Activated T-cell treated with anti-CD3 and anti-CD28 coated beads, Interleukin-2, amount 50 U/mL, for 24 hours (primary cell): ENCODE measurements around the gene TIMD4.
"Not testable (repeated sequence)": the region's sequence is repeated elsewhere in the genome, so short reads cannot be mapped to it uniquely, and the experiment has no call there.

ENCODE experiments used
- DNase-seq: peaks from one replicate; pipeline ENCODE4 v3.0.0-alpha.2; 2020
- H3K27ac Mint-ChIP-seq: 2 replicates; pipeline ENCODE4 v1.8.0; 2020; ENCODE audit warnings: mild to moderate bottlenecking, mixed read lengths
- H3K27me3 Mint-ChIP-seq: 2 replicates; pipeline ENCODE4 v1.8.0; 2020; ENCODE audit warnings: mixed read lengths
- H3K36me3 Mint-ChIP-seq: 2 replicates; pipeline ENCODE4 v1.8.0; 2020; ENCODE audit warnings: low read depth, mixed read lengths
- H3K4me1 Mint-ChIP-seq: 2 replicates; pipeline ENCODE4 v1.8.0; 2020; ENCODE audit warnings: low read depth, mixed read lengths
- H3K4me3 Mint-ChIP-seq: 2 replicates; pipeline ENCODE4 v1.8.0; 2020; ENCODE audit warnings: mild to moderate bottlenecking, moderate library complexity, mixed read lengths
- H3K9me3 Mint-ChIP-seq: 2 replicates; pipeline ENCODE4 v1.8.0; 2020; ENCODE audit warnings: mixed read lengths

Gene TIMD4

GRCh38 chr5:156963125-156963524 is at the start of gene TIMD4:
TIMD4 (minus strand) TSS chr5:156963226; CDS start chr5:156963198, 28 bp downstream.
- H3K4me3 Mint-ChIP-seq = no peak within 1 kb of the TSS
- H3K27me3 Mint-ChIP-seq = no peaks in the 10 kb centered on the region
- no peak within 1 kb of the TSS for H3K27ac Mint-ChIP-seq
- no peak for DNase-seq
- no peaks in the 10 kb centered on the region for H3K4me1 Mint-ChIP-seq
- no peaks in the 10 kb centered on the region for H3K36me3 Mint-ChIP-seq
- H3K9me3 Mint-ChIP-seq = no peaks in the 10 kb centered on the region

- Mint-ChIP-seq H3K4me1 (peaks cover 17% of the 10 kb centered on the region), H3K4me3 (no peak overlapping the region), H3K9me3 (peaks cover 5% of the 10 kb centered on the region), H3K27ac (no peak overlapping the region), H3K36me3 (peaks cover 9% of the 10 kb centered on the region), H3K27me3 (no peaks in the 10 kb centered on the region)
- no peak for DNase-seq
Measured at GRCh38 chr5:157006262-157006661, 43.2 kb upstream of the TIMD4 start.

- peak overlapping the region; percentile 64 for H3K27ac Mint-ChIP-seq
- peaks cover 17% of the 10 kb centered on the region for H3K4me1 Mint-ChIP-seq
- no peaks in the 10 kb centered on the region for H3K27me3 Mint-ChIP-seq
- H3K4me3 Mint-ChIP-seq = no peak overlapping the region
- H3K9me3 Mint-ChIP-seq = peaks cover 11% of the 10 kb centered on the region
- no peak for DNase-seq
- peaks cover 16% of the 10 kb centered on the region for H3K36me3 Mint-ChIP-seq
Measured at GRCh38 chr5:157004893-157005551, 42.0 kb upstream of the TIMD4 start.

GRCh38 chr5:156991714-156992113 is 28.7 kb upstream of the TIMD4 start:
- Mint-ChIP-seq H3K4me1 (peaks cover 3% of the 10 kb centered on the region), H3K4me3 (no peak overlapping the region), H3K9me3 (no peaks in the 10 kb centered on the region), H3K36me3 (no peaks in the 10 kb centered on the region), H3K27ac (no peak overlapping the region), H3K27me3 (no peaks in the 10 kb centered on the region)
- DNase-seq = no peak

GRCh38 chr5:156984064-156984463 is 21.0 kb upstream of the TIMD4 start:
- DNase-seq = no peak
- no peaks in the 10 kb centered on the region for H3K9me3 Mint-ChIP-seq
- H3K27ac Mint-ChIP-seq = no peak overlapping the region
- no peak overlapping the region for H3K4me3 Mint-ChIP-seq
- H3K36me3 Mint-ChIP-seq = no peaks in the 10 kb centered on the region
- H3K4me1 Mint-ChIP-seq = peaks cover 3% of the 10 kb centered on the region
- peaks cover 3% of the 10 kb centered on the region for H3K27me3 Mint-ChIP-seq

- peaks cover 3% of the 10 kb centered on the region for H3K27me3 Mint-ChIP-seq
- no peak for DNase-seq
Measured at GRCh38 chr5:156981481-156981880, 18.5 kb upstream of the TIMD4 start.

GRCh38 chr5:156974328-156974727 is 11.3 kb upstream of the TIMD4 start:
- no peaks in the 10 kb centered on the region for H3K36me3 Mint-ChIP-seq
- H3K27me3 Mint-ChIP-seq = no peaks in the 10 kb centered on the region
- H3K4me1 Mint-ChIP-seq = peaks cover 10% of the 10 kb centered on the region
- no peak overlapping the region for H3K27ac Mint-ChIP-seq
- peaks cover 3% of the 10 kb centered on the region for H3K9me3 Mint-ChIP-seq
- no peak for DNase-seq
- no peak overlapping the region for H3K4me3 Mint-ChIP-seq

More at GRCh38 chr5:156981481-156981880, 18.5 kb upstream of the TIMD4 start:
- no peak overlapping the region for H3K4me3 Mint-ChIP-seq
- no peaks in the 10 kb centered on the region for H3K4me1 Mint-ChIP-seq
- no peaks in the 10 kb centered on the region for H3K36me3 Mint-ChIP-seq
- H3K9me3 Mint-ChIP-seq = no peaks in the 10 kb centered on the region
- no peak overlapping the region for H3K27ac Mint-ChIP-seq

GRCh38 chr5:156971848-156972525 is 9.0 kb upstream of the TIMD4 start:
- no peaks in the 10 kb centered on the region for H3K27me3 Mint-ChIP-seq
- no peak overlapping the region for H3K27ac Mint-ChIP-seq
- peaks cover 3% of the 10 kb centered on the region for H3K9me3 Mint-ChIP-seq

GRCh38 chr5:156971415-156971814 is 8.4 kb upstream of the TIMD4 start:
- Mint-ChIP-seq H3K27ac (no peak overlapping the region), H3K27me3 (no peaks in the 10 kb centered on the region), H3K36me3 (no peaks in the 10 kb centered on the region), H3K4me3 (no peak overlapping the region), H3K4me1 (peaks cover 10% of the 10 kb centered on the region), H3K9me3 (peaks cover 3% of the 10 kb centered on the region)
- DNase-seq = no peak

More at GRCh38 chr5:156971848-156972525, 9.0 kb upstream of the TIMD4 start:
- peaks cover 10% of the 10 kb centered on the region for H3K4me1 Mint-ChIP-seq
- no peaks in the 10 kb centered on the region for H3K36me3 Mint-ChIP-seq
- no peak overlapping the region for H3K4me3 Mint-ChIP-seq
- DNase-seq = no peak

- not testable (repeated sequence) for H3K4me3 Mint-ChIP-seq, H3K9me3 Mint-ChIP-seq, H3K27me3 Mint-ChIP-seq, H3K36me3 Mint-ChIP-seq, DNase-seq, H3K27ac Mint-ChIP-seq
- H3K4me1 Mint-ChIP-seq = peaks cover 10% of the 10 kb centered on the region
Measured at GRCh38 chr5:156967386-156967785, 4.4 kb upstream of the TIMD4 start.

GRCh38 chr5:156956321-156956720 is 6.7 kb downstream of the TIMD4 start:
- H3K4me1 Mint-ChIP-seq = no peaks in the 10 kb centered on the region
- H3K27ac Mint-ChIP-seq = no peak overlapping the region
- H3K36me3 Mint-ChIP-seq = peaks cover 2% of the 10 kb centered on the region
- no peaks in the 10 kb centered on the region for H3K27me3 Mint-ChIP-seq
- H3K9me3 Mint-ChIP-seq = no peaks in the 10 kb centered on the region
- no peak for DNase-seq
- no peak overlapping the region for H3K4me3 Mint-ChIP-seq

- DNase-seq = no peak
- Mint-ChIP-seq H3K9me3 (no peaks in the 10 kb centered on the region), H3K27me3 (no peaks in the 10 kb centered on the region), H3K4me1 (peaks cover 9% of the 10 kb centered on the region), H3K4me3 (no peak overlapping the region), H3K36me3 (peaks cover 8% of the 10 kb centered on the region), H3K27ac (no peak overlapping the region)
Measured at GRCh38 chr5:156951359-156951758, 11.7 kb downstream of the TIMD4 start.

- no peak overlapping the region for H3K4me3 Mint-ChIP-seq
- H3K27me3 Mint-ChIP-seq = no peaks in the 10 kb centered on the region
- H3K27ac Mint-ChIP-seq = no peak overlapping the region
- H3K4me1 Mint-ChIP-seq = peaks cover 9% of the 10 kb centered on the region
- H3K36me3 Mint-ChIP-seq = peaks cover 8% of the 10 kb centered on the region
- no peaks in the 10 kb centered on the region for H3K9me3 Mint-ChIP-seq
- DNase-seq = no peak
Measured at GRCh38 chr5:156950716-156951115, 12.3 kb downstream of the TIMD4 start.

- DNase-seq = no peak
- peaks cover 8% of the 10 kb centered on the region for H3K36me3 Mint-ChIP-seq
- H3K9me3 Mint-ChIP-seq = no peaks in the 10 kb centered on the region
- no peak overlapping the region for H3K4me3 Mint-ChIP-seq
- no peak overlapping the region for H3K27ac Mint-ChIP-seq
- H3K27me3 Mint-ChIP-seq = no peaks in the 10 kb centered on the region
- H3K4me1 Mint-ChIP-seq = peaks cover 9% of the 10 kb centered on the region
Measured at GRCh38 chr5:156949424-156949823, 13.6 kb downstream of the TIMD4 start.

- peaks cover 8% of the 10 kb centered on the region for H3K36me3 Mint-ChIP-seq
- peaks cover 10% of the 10 kb centered on the region for H3K4me1 Mint-ChIP-seq
- H3K27me3 Mint-ChIP-seq = no peaks in the 10 kb centered on the region
- no peak overlapping the region for H3K4me3 Mint-ChIP-seq
- H3K9me3 Mint-ChIP-seq = no peaks in the 10 kb centered on the region
- no peak overlapping the region for H3K27ac Mint-ChIP-seq
- no peak for DNase-seq
Measured at GRCh38 chr5:156947925-156948324, 15.1 kb downstream of the TIMD4 start.
